Breast epithelium (tissue), 4 donors: ENCODE data around the gene LYPD3. TPM values are rescaled to one million over a fixed set of nuclear protein-coding genes. Genes with fewer than 3 reads are reported as not detected.
A peak's percentile ranks its signal among the peaks of the same experiment; 100 is the strongest.
"Not testable (repeated sequence)": the region's sequence is repeated elsewhere in the genome, so short reads cannot be mapped to it uniquely, and the experiment has no call there.

Experiments
- DNase-seq, 2 donors: peaks; one replicate each; pipeline ENCODE4 v3.0.0-alpha.2; 2019; ENCODE audit warnings: low spot score in 2 of 2
- H3K27ac ChIP-seq, 2 donors: fragments of 200-600 bp; sonication (generic) in 1 of 2; one replicate each; pipeline ENCODE4 v1.5.1; 2016 to 2019; ENCODE audit warnings: mild to moderate bottlenecking in 1 of 2
- H3K27me3 ChIP-seq, 2 donors: fragments of 200-600 bp; sonication (generic) in 1 of 2; one replicate each; pipeline versions ENCODE4 v1.5.1 to v1.6.0; 2017 to 2019; ENCODE audit warnings: control low read depth in 1 of 2, mild to moderate bottlenecking in 1 of 2
- H3K36me3 ChIP-seq: fragments of 200-600 bp; one replicate; pipeline ENCODE4 v1.5.1; 2019
- H3K4me1 ChIP-seq, 2 donors: fragments of 200-600 bp; sonication (generic); one replicate each; pipeline ENCODE4 v1.5.1; 2016 to 2019; ENCODE audit warnings: control low read depth in 1 of 2
- H3K4me3 ChIP-seq, 3 donors: fragments of 200-600 bp; sonication (generic); 1 replicate in 2 of 3; 2 replicates in 1 of 3; pipeline ENCODE4 v1.5.1; 2016 to 2019; ENCODE audit warnings: mild to moderate bottlenecking in 3 of 3, moderate library complexity in 2 of 3
- H3K9me3 ChIP-seq, 2 donors: fragments of 200-600 bp; sonication (generic) in 1 of 2; one replicate each; pipeline ENCODE4 v1.5.1; 2016 to 2019; ENCODE audit warnings: control low read depth in 1 of 2
- POLR2A ChIP-seq: fragments of 450-650 bp; IDR thresholded peaks from one replicate; pipeline ENCODE4 v1.6.1; 2016; ENCODE audit warnings: antibody characterized with exemption, mild to moderate bottlenecking, moderate library complexity
- POLR2AphosphoS5 ChIP-seq, 3 donors: sonication (generic); formaldehyde crosslinking; IDR thresholded peaks; one replicate each; pipeline ENCODE4 v1.6.1; 2017; ENCODE audit warnings: antibody characterized with exemption in 3 of 3
- intact Hi-C: fragments of 100-400 bp; cut with DNase I; formaldehyde crosslinking; loops from one replicate; pipeline ENCODE4 v1.15.1; 2023; ENCODE audit warnings: low total_unique reads
- total RNA-seq, 3 donors: library from RNA; depleted of rRNA; stranded (reverse); fragments of >200 nt; gene quantifications; one replicate each; pipeline ENCODE4 v1.1.0, GENCODE V29; 2016
- TF ChIP-seq, protein P1 (sequence below), 3 donors: fragments of 450-650 bp; IDR thresholded peaks; one replicate each; pipeline ENCODE4 v1.5.1; 2016 to 2017; ENCODE audit warnings: antibody characterized with exemption in 3 of 3, mild to moderate bottlenecking in 3 of 3, moderate library complexity in 3 of 3

LYPD3 gene
- 10 to 100 TPM in 1 of 3 donors, 1 to 10 TPM in 1, not detected in 1; 5.2 to 17.6 TPM for total RNA-seq

DNA sequence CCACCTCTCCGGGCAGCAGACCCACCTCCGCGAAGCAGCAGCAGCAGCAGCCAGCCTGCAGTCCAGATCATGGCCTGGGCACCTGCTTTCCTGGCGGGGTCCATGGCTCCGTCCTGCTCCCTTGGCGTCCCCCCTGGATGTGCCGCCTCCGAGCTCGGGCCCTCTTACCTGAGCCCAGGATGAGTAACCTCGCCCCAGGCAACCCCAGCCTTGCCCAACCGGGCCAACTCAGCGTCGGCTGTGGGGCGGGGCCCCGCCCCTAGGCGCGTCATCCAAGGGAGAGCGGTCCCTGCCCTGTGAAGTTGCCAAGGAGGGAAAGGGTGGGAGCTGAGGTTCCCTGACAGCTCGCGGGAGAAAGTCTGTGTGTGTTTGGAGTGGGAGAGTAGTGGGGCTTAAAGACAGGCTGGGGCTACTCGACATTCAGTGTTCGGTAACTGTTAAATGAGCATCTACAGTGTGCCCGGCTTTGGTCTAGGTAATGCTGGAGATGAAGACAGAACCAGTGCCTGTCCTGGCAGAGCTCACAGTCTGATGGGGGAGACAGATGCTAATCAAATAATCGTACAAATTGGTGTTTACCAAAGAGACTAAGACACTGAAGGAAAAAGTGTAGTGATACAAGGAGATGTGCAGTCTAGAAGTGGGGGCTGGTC lies at the start of gene LYPD3:
Gene LYPD3 (minus strand): TSS at position 141 of the 653 bp plus-strand sequence. CDS start 37 bp downstream, at position 104.
- H3K27ac ChIP-seq: peak within 1 kb of the TSS; percentile 94 to 95

DNA sequence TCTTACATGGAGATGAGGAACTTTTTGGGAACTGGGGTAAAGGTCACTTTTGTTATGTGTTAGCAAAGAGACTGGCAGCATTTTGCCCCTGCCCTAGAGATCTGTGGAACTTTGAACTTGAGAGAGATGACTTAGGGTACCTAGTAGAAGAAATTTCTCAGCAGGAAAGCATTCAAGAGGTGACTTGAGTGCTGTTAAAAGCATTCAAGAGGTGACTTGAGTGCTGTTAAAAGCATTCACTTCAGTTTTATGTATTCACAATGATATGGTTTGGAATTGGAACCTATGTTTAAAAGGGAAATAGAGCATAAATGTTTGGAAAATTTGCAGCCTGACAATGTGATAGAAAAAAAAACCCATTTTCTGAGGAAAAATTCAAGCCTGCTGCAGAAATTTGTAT lies 47.0 kb upstream of the LYPD3 start:
- H3K9me3 ChIP-seq, H3K36me3 ChIP-seq, H3K27me3 ChIP-seq, DNase-seq, H3K4me3 ChIP-seq, H3K4me1 ChIP-seq, H3K27ac ChIP-seq, intact Hi-C loops: not testable (repeated sequence)

More for the DNA sequence above, at the start of gene LYPD3:
- Histone ChIP-seq H3K4me3 (peak within 1 kb of the TSS; percentile 49 to 84 (median 71)), H3K9me3 (no peaks in the 10 kb centered on the region), H3K4me1 (peaks cover 0 to 4% of the 10 kb centered on the region in 2 donors), H3K27me3 (no peaks in the 10 kb centered on the region), H3K36me3 (no peaks in the 10 kb centered on the region)
- peak; percentile 89 to 95 for DNase-seq
- TF ChIP-seq, protein P1, sequence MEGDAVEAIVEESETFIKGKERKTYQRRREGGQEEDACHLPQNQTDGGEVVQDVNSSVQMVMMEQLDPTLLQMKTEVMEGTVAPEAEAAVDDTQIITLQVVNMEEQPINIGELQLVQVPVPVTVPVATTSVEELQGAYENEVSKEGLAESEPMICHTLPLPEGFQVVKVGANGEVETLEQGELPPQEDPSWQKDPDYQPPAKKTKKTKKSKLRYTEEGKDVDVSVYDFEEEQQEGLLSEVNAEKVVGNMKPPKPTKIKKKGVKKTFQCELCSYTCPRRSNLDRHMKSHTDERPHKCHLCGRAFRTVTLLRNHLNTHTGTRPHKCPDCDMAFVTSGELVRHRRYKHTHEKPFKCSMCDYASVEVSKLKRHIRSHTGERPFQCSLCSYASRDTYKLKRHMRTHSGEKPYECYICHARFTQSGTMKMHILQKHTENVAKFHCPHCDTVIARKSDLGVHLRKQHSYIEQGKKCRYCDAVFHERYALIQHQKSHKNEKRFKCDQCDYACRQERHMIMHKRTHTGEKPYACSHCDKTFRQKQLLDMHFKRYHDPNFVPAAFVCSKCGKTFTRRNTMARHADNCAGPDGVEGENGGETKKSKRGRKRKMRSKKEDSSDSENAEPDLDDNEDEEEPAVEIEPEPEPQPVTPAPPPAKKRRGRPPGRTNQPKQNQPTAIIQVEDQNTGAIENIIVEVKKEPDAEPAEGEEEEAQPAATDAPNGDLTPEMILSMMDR (IDR thresholded peaks at IDR 0.05): no peak
- TF ChIP-seq POLR2AphosphoS5 (IDR thresholded peaks at IDR 0.05) (peak in 2 of 3 donors; percentile 16 to 27), POLR2A (no peak)
- intact Hi-C loops: no loop called here

DNA sequence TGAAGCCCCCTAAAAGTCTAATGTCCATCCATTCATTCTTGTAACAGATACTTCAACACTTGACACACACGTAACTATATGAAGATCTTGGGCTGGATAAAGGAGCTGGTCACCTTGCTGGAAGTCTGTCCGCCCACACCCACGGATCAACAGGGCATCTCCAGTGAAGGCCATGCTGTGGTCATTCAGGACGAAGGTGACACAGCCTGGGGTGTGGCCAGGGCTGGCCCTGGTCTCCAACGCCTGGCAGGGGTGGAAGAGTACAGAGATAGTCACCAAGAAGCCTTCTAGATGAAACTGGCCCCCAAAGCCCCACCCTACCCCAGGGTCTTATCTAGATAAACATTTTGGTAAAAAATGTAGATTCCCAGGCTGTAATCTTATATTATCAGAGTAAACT lies 45.9 kb upstream of the LYPD3 start:
- Histone ChIP-seq H3K27ac (no peak overlapping the region), H3K36me3 (no peaks in the 10 kb centered on the region), H3K4me3 (no peak overlapping the region), H3K4me1 (no peaks in the 10 kb centered on the region), H3K27me3 (no peaks in the 10 kb centered on the region), H3K9me3 (no peaks in the 10 kb centered on the region)
- no peak for DNase-seq
- intact Hi-C loops: no loop called here
- TF ChIP-seq POLR2A (no peak), POLR2AphosphoS5 (IDR thresholded peaks at IDR 0.05) (no peak)
- TF ChIP-seq, protein P1 (IDR thresholded peaks at IDR 0.05): no peak

DNA sequence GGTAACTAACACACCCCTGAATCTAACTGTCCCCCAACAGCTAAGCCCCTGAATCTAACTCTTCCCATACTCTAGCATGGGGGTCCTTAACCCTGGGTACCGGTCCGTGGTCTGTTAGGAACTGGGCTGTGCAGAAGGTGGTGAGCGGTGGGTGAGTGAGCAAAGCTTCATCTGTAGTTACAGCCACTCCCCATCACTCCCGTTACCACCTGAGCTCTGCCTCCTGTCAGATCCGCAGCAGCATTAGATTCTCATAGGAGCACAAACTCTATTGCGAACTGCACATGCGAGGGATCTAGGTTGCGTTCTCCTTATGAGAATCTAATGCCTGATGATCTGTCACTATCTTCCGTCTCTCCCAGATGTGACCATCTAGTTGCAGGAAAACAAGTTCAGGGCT lies 45.3 kb upstream of the LYPD3 start:
- Histone ChIP-seq H3K27ac (no peak overlapping the region), H3K4me3 (no peak overlapping the region), H3K4me1 (no peaks in the 10 kb centered on the region), H3K36me3 (no peaks in the 10 kb centered on the region), H3K27me3 (no peaks in the 10 kb centered on the region), H3K9me3 (no peaks in the 10 kb centered on the region)
- TF ChIP-seq POLR2AphosphoS5 (IDR thresholded peaks at IDR 0.05) (no peak), POLR2A (no peak)
- TF ChIP-seq, protein P1 (IDR thresholded peaks at IDR 0.05): no peak
- intact Hi-C loops: no loop called here
- no peak for DNase-seq

DNA sequence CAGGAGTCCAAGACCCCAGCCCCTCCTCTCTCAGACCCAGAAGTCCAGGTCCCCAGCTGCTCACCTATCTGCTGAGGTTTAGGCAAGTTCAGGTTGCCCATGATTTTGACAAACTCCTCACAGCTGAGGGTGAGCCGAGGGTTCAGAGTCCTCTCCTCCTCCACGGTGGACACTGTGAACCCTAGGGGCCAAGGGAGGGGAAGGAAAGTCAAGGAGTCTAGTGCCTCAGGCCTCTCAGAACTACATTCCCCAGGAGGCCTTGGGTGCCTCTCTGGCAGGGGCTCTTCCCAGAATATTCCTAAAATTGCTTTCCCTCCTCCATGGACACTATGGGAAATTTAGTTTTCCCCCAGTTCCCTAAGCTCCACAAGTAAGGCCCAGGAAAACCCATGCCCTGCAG lies 42.5 kb upstream of the LYPD3 start:
- intact Hi-C loops: no loop called here
- H3K4me3 ChIP-seq: no peak overlapping the region
- H3K27ac ChIP-seq: no peak overlapping the region
- no peaks in the 10 kb centered on the region for H3K27me3 ChIP-seq
- TF ChIP-seq POLR2A (no peak), POLR2AphosphoS5 (IDR thresholded peaks at IDR 0.05) (no peak)
- TF ChIP-seq, protein P1 (IDR thresholded peaks at IDR 0.05): no peak
- H3K36me3 ChIP-seq: no peaks in the 10 kb centered on the region
- no peaks in the 10 kb centered on the region for H3K9me3 ChIP-seq
- peaks cover 0 to 3% of the 10 kb centered on the region in 2 donors for H3K4me1 ChIP-seq
- DNase-seq: no peak
